GM19324 (cell line): ENCODE data around the gene LY6G5C.

Experiments used
- ATAC-seq: cut with Tn5 transposase; IDR thresholded peaks from one replicate; pipeline ENCODE4 v1.9.1; 2021; ENCODE audit warnings: mild to moderate bottlenecking, moderate library complexity; ENCODE audit not compliant: unreplicated experiment, low FRiP score

Gene LY6G5C

GRCh38 chr6:31642798-31643570 is 37.9 kb downstream of the LY6G5C start:
- ATAC-seq: no peak

DNA sequence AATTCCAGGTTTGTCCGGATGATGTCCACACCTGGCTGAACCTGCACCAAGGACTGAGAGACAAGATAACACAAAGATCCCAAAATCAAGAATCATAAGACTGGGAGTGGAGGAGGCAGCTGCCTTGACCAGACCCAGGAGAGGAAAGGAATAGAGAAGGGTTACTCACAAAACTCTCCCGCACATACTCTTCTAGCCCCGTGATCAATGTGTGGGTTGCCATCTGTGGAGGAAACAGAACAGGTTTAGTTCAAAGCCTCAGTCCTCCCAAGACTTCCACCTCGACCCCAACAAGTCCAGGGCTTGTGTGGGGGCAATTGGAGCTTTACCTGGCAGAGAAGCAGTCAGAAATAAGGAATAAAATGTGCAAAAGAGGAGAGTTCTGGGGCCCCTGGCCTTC is 39.5 kb downstream of the LY6G5C start:
- ATAC-seq: no peak

GRCh38 chr6:31640612-31641011 is 40.3 kb downstream of the LY6G5C start:
- ATAC-seq: no peak

GRCh38 chr6:31639449-31639861 is 41.4 kb downstream of the LY6G5C start:
- no peak for ATAC-seq

DNA sequence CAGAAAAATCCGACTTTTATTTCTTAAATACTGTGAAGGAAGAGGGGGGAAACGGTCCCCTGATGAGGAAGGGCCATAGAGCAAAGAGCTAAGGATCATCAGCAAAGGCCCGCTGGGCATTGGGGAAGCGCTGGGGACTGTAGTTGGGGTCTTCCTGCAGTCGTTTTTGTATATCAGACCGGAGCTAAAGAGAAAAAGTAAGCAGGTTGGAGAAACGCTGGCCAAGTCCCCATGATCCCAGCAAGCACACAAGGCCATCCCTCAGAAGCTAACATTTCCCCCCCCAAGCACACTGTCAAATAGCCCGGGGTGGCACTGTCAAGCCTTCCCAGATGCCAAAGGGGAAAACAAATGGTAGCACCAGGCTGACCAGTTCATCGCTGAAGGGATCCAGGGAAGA is 41.8 kb downstream of the LY6G5C start:
- ATAC-seq: no peak

GRCh38 chr6:31636698-31637596 is 43.9 kb downstream of the LY6G5C start:
- no peak for ATAC-seq

DNA sequence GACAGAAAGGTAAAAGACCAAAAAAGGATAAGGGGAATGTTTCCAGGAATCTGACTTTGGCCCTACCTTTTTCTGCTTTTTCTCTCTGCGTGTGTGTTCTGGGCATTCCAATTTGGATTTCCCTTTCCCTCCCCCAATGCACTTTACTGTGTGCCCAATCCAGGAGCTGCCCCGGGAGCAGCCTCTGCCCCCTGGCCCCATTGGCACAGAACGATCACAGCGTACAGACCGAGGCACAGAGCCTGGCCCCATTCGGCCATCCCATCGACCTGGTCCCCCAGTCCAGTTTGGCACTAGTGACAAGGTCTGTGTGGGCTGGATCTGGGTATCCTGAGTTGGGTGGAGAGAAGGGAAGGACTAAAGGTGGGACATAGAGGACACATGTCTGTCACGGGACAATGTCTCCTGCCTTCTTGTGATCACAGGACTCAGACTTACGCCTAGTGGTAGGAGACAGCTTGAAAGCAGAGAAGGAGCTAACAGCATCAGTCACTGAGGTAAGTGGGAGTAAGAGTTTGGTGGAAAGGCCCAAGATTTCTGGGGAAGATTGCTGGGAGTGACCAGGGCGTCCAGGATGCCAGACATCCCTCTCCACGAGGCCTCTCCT is 45.8 kb downstream of the LY6G5C start:
- no peak for ATAC-seq

GRCh38 chr6:31634131-31634530 is 46.7 kb downstream of the LY6G5C start:
- ATAC-seq: no peak

- no peak for ATAC-seq
These were observed 47.4 kb downstream of the LY6G5C start for GRCh38 chr6:31633447-31633846.

GRCh38 chr6:31632279-31632946 is 48.5 kb downstream of the LY6G5C start:
- ATAC-seq: no peak

- no peak for ATAC-seq
These were observed 49.1 kb downstream of the LY6G5C start for GRCh38 chr6:31631681-31632278.

- ATAC-seq: no peak
These were observed 49.7 kb downstream of the LY6G5C start for GRCh38 chr6:31631209-31631608.

DNA sequence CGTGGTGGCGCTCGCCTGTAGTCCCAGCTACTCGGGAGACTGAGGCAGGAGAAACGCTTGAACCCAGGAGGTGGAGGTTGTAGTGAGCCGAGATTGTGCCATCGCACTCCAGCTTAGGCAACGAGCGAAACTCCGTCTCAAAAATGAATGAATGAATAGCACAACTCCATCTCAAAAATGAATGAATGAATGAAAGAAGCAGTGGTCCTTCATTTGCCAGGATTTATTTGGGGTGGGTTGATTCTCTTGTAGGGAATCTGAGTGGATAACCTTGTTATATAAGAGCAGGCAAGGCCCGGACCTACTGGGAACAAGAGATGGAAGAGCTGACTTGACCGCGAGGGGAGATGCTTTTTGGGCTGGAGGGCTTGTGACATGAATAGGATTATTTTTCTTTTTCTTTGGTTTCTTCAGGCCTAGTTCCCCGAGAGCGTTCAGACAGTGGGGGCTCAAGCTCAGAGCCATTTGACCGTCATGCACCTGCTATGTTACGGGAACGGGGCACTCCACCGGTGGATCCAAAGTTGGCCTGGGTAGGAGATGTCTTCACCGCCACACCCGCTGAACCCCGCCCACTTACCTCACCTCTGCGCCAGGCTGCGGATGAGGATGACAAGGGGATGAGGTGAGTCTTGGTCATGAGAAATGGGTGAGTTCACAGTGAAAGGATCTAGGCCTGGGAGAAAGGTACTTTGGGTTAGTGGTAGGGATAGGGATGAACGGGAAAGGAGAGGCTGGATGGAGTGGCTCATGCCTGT is 50.5 kb downstream of the LY6G5C start:
- no peak for ATAC-seq

DNA sequence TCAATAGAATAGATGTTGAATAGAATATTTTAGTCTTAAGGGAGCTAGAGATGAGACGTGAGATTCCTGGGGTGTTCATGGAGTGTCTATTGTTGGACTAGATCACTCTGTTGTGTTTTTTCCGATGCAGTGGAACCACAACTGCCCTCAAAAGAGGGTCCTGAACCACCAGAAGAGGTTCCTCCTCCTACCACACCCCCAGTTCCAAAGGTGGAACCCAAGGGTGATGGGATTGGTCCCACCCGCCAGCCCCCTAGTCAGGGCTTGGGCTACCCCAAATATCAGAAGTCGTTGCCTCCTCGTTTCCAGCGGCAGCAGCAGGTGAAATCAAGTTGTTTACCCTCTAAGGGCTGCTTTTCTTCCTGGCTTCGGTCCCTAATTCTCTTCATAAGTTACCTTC is 51.9 kb downstream of the LY6G5C start:
- ATAC-seq: no peak

DNA sequence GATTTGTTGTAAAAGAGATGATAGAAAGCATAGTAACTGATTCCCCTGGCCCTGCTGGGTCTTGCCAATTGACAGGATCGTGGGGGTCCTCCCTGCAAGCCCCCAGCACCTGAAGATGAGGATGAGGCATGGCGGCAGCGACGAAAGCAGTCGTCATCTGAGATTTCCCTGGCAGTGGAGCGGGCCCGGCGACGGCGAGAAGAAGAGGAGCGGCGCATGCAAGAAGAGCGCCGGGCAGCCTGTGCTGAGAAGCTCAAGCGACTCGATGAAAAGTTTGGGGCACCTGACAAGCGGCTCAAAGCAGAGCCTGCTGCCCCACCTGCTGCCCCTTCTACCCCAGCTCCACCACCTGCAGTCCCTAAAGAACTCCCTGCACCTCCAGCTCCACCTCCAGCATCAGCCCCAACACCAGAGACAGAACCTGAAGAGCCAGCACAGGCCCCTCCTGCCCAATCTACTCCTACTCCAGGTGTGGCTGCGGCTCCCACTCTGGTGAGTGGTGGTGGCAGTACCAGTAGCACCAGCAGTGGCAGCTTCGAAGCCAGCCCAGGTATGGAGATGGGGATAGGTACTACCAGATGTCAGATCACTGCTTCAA is 53.1 kb downstream of the LY6G5C start:
- ATAC-seq: no peak

DNA sequence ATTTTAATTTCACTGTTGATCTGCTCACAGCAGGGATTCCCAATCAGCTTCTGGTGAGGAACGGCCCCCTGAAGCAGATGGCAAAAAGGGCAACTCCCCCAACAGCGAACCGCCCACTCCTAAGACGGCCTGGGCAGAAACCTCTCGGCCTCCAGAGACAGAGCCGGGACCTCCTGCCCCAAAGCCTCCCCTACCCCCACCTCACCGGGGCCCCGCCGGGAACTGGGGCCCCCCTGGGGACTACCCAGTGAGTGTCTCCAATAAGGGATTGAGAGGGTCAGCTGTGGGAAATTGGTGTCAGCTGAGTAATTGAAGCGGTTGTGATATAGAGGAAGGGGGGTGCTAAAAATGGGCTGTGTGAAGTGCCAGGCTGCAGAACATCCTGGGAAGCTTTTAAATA is 53.9 kb downstream of the LY6G5C start:
- no peak for ATAC-seq
